Activated CD8-positive, alpha-beta memory T cell treated with anti-CD3 and anti-CD28 coated beads for 48 hours (primary cell): ENCODE results near the gene TPRG1L.

ENCODE experiments used
- DNase-seq, 3 experiments: peaks; one replicate each; pipeline ENCODE4 v3.0.0-alpha.2; 2020; ENCODE audit warnings: low read depth in 2 of 3, low spot score in 2 of 3

TPRG1L gene

DNA sequence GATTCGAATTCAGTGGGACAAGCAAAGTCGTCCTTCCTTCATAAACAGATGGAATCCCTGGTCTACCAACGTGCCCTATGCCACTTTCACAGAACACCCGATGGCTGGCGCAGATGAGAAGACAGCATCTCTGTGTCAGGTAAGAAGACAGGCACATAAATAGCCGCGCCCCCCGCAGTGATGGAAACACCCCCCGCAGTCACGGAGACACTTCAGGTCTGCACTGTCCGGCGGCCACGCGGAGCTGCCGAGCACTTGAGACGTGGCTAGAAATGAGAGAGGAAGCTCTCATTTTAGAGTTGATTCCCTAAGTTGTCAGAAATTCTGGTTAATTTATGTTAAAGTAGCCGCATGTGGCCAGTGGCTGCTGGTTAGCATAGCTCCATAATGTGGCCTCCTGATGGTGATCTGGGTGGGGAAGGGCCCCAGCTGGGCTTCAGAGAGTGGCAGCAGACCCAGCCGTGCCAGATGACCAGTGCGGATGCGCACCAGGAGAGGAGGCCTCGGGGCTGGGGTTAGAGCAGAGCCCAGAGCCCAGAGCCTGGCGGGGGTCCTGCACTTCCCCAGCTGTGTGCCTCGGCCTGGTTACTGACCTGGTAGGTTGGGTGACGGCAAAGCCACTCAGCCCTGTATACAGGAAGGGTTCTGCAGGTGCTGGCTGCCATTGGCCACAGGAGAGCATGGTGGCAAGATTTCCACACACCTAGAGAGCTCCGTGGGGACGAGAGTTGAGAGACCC is 2.9 kb downstream of the TPRG1L start:
- no peak for DNase-seq

DNA sequence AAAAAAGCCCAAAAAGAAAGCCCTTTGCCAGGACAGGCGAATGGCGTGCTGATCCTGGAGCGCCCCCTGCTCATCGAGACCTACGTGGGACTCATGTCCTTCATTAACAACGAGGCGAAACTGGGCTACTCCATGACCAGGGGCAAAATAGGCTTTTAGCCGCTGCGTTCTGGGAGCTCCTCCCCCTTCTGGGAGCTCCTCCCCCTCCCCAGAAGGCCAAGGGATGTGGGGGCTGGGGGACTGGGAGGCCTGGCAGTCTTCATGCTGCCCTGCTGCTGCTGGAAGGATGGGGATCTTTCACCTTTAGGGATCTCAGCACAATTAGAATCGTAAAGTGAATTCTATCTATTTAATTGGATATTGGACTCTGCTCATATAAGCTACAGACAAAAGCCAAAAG is 3.6 kb downstream of the TPRG1L start:
- no peak for DNase-seq

DNA sequence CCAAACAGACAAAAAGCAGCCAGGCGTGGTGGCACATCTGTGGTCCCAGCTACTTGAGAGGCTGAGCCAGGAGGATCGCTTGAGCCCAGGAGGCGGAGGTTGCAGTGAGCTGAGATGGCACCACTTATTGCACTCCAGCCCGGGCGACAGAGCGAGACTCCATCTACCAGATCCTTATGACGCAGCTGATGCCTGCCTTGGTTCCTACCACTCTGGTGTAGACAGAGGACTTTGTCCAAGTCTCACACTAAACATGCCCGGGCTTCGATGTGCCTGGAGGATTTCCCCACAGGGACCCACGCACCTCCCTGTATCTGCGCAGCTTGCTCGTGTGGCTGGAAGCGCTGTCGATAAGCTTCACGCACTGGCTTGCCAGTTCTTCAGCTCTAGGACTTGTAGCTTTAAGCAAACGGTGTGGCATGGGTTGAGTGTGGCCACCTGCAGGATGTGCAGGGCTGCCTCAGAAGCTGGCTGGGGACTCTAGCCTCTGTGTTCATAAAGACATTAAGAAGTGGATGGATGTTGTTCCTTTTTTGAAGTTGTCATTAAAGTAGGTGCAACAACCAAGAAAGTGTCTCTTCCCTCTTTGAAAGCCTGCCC is 4.8 kb downstream of the TPRG1L start:
- no peak for DNase-seq

DNA sequence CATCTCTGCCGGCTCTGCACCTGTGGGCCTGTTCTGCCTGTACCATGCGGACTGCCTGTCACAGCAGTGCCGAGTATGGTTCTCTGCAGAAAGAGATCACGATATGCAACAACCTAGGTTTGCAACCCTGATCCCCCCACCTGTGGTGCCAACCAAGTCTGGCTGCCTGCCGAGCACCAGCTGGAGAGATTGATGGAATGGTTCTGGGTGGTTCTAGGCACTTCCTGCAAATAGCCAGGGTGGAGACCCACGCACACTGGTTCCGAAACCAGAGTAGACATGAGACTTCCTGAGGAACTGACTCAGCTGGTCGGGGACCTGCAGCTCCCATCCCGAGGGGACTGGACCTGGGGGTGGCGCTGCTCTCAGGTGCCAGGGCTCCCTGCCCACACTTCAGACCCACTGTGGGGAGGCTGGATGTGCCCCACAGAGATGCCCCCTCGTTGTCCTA is 5.4 kb downstream of the TPRG1L start:
- DNase-seq: no peak

DNA sequence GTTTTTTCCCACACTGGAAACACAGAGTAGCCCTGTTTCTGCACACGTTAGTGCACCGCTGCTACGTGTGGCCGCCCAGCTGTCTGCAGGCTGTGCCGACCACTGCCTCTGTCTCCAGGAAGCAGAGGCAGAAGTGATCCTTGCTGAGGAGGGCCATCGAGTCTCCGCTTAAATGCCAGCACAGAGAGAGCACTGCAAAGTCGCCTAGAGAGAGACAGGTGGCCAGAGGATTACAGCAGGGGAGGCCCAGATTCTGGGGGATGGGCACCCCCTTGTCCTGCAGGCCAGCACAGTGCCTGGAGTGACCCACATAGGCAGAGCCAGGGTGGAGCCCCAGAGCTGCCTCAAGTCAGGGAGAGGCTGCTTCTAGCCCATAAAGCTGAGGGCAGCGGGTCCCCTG is 6.1 kb downstream of the TPRG1L start:
- no peak for DNase-seq

DNA sequence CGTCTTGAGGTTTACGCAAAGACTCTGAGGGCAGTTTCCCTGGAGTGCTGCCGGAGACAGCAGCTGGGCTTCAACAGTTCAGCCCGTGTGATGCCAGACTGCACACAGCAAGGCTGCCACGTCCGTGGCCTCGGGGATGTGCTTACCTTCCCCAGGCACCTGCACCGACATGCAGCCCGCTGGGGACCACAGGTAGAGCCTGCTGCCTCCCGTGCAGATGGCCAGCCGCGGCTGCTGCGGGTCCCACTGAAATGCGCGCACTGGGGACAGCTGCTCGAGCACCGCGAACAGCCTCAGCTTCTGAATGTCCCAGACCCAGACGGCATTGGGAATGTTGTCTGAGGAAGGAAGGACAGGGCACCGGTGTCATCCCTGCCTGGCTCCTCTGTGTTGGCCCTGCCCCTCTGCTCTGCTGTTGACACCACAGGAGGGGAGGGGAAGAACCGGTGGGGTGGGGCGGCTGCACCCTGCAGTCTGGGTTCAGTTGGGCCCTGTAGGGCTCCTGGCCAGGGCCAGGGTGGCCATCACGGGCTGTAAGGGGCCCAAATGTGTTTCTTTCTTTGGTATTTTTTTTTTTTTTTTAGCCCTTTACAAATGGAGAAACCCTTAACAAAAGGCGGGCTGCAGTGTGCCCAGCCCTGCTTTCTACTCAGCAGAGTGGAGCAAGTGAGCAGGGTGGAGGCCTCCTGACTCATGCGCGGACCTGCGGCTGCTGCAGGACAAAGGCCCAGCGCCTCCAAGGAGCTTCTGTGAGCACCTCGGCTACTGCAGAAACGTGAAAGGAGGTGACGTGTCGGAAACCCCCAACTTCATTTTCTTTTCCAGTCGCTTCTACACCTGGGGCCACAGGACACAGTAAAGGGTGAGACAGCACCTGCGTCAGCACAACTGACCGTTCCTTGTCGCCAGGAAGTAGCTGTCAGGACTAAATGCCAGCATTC is 6.8 kb downstream of the TPRG1L start:
- no peak for DNase-seq

DNA sequence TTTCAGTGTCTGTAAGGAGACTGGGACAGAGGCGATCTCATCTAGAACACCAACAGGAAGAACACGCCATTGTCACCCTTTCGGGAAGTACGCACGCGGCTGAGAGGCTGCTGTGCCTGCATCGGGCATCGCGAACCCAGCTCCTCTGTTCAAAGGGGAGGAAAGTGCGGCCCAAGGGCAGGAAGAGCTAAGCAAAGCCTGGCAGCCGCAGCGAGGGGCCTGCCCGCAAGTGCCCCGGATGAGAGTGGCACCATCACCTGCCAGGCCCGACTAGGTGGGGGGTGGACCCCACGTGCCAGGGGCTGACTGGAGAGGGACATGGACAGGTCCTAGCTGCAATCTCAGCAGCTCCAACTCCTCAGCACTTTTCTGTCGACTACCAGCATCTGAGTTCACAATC is 7.5 kb downstream of the TPRG1L start:
- no peak for DNase-seq

DNA sequence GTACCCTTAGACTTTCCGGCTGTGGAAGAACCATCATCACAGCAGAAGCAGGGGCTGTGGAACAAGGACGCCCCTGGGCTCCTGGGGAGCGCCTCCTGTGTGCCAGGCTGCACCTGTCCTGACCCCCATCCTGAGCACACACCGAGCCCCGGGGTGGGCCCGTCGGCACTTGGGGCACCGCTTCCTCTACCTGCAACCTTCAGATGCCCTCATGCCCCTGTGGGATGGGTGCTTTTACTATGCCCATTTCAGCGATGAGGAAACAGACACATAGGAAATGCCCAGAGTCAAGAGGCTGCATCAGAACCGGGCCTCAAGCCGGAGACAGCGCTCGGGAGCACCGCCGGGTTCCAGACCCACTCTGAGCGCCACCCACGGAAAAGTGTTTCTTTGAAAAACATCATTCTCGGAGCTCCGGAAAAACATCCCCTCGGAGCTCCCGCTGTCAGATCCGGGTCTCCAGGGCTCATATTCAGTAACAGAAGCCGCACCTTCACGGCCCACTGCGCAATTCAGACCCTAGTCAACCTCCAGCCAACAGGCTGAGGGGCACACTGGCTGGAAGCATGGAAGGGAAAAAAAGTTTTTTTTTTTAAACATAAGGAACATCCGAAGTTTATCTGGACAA is 8.0 kb downstream of the TPRG1L start:
- no peak for DNase-seq

DNA sequence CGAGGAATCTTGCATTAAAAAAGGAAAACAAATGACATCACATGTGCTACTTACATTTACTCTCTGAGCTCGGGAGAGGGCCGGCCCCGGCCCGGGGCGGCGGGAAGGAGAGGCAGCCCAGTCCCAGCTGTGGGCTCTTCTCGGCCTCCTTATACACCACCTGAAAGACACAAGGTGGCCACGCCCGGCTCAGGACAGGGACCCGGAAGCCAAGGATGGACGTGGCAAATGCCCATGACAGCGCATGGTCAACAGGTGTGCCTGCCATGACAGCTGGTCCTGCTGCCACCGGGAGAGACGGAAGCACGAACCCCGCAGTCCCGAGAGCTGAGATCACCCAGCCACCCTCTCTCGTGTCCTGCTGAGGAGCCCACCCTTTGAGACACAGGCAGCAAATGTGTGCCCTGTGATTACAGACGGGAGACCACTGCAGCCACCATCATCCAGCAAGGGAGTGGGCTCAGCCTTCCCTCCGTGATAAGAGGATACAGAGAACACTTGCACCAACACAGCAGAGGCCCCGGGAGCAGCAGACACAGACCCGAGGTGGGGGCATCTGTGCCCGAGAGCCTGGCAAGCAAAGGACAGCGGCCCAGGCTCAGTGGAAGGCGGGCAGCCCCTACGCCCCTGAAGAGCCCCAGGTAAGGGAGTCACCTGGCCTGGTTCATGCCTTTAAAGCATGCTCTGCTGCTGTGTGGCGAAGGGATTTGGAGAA is 8.7 kb downstream of the TPRG1L start:
- DNase-seq: no peak

DNA sequence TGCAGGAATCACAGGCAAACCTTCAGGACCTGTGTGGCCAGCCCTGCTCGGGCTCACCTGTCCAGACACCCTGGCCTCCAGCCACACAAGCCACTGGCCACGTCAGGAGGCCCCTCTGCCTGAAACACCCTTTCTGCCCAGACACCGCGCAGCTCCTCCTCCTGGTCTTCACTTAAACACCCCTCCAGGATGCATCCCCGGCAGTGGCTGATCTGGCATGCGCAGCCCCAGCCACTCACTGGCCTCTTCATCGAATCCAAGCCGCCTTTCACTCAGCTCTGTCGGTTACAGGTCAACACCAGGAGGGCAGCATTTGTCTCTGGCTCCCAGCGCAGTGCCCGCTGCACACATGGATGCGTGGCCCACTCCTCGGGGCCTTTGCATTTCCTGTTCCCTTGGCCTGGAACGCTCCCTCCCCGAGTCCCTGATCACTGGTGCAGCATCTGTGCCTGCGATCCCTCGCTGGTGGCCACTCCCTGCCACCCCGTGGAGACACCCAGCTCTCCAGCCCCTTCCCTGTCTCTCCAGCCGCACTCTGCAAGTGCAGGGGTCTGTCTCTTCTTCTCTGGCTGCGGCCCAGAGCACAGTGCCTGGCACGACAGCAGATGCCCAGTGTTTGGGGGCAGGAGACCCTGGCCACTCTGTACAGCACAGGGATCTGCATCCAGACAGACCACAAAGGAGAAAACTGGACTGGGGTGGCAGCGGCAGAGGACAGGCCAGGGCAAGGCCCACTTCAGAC is 9.4 kb downstream of the TPRG1L start:
- DNase-seq: no peak

DNA sequence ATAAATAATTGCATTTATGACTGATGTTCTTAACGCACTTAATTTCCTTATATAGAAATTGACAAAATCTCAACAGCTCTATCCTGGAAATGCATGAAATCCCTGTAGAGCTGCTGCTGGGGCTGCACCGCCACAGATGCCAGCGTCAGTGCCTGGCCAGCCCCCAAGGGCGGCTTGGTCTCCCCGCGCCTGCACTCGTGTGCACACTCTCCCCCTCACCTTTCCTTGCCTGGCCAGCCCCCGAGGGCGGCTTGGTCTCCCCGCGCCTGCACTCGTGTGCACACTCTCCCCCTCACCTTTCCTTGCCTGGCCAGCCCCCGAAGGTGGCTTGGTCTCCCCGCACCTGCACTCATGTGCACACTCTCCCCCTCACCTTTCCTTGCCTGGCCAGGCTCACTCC is 11.3 kb downstream of the TPRG1L start:
- no peak for DNase-seq

DNA sequence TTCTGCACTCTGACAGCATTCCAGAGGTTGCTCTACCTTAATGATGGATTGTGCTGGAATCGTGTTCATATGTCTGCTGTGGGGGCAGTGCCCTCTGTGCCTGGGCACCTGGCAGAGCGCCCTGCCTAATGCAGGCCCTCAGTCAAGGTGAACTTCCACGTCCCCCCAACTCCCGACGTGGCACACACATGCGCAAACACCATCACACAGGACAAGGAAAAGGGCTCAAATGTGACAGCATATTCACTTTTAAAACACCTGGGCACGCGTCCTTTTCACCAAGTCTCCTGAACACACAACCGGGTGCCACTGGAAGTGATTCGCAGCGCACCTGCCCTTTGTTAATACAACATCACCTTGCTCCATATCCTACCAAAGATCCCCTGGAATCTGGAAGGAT is 11.7 kb downstream of the TPRG1L start:
- DNase-seq: no peak

DNA sequence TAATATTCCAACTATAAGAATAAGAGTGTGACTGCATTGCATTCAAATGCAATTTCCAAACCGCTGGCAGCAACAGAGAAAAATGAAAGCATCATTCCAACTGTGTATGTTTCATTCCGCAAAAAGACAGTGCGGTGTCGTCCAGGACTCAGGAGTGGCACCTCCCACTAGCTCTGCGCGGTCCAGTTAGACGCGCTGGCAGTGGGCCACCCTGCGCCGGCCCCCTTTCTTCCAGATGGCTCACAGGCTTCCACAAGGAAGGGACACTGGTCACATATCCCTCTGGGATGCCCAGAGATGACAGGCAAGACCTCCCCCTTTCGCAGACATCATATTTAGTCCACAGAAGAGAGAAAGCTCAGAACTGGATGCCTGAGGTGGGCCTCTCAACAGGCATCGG is 13.2 kb downstream of the TPRG1L start:
- DNase-seq: no peak

DNA sequence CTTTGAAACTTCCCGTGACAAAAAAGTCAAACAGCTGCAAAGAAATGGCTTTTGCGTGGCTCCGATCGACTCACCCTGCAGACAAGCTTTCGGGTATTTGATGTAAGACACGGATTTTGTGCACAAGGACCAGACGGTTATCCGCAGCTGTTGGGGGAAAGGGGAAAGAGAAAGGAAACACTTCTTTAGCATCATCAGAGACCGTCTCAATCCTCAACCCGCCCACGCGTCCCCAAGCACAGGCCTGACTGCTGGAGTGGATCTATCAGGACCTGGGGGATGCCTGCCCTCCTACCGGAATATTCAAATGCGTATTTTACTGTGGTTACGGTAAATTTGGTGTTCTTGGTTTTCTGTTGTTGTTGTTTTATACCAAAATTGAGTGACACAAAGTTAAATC is 13.9 kb downstream of the TPRG1L start:
- DNase-seq: no peak

DNA sequence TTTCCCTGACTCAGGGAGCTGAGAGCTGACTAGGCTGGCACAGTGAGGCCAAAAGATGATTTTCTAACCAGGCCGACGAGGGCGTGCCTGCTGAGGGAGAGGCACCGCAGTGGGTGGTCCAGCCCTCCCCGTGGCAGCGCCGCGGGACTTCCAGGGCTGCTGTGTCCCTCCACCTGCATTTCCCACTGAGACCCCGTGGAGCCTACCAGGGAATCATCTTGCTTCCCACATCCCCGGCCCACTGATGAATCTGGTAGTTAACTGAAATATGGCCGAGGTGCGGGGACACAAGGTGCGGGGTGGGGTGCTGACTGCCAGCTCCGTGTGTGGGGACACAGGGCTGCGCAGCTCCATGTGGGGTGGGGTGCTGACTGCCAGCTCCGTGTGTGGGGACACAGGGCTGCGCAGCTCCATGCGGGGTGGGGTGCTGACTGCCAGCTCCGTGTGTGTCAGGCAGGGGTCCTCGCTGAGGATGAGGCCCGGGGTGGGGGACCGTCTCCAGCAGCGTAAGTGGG is 14.6 kb downstream of the TPRG1L start:
- no peak for DNase-seq

DNA sequence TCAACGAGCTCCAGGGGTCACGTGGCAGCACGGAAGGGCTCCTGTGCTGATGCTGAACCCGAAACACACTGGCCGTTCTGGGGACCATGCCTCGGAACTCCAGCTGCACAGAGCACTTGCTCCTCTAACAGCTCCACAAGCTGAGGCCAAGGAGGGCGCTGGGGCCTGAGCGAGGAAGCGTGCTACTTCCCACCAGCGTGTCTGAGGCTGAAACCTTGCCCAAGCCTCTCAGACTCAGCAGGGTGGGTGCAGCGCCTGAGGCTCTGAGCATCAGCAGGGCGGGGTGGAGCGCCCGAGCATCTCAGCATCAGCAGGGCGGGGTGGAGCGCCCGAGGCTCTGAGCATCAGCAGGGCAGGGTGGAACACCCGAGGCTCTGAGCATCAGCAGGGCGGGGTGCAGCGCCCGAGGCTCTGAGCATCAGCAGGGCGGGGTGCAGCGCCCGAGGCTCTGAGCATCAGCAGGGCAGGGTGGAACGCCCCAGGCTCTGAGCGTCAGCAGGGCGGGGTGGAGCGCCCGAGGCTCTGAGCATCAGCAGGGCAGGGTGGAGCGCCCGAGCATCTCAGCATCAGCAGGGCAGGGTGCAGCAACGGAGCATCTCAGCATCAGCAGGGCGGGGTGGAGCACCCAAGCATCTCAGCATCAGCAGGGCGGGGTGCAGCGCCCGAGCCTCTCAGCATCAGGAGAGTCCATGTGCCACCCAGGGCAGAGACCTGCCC is 15.5 kb downstream of the TPRG1L start:
- no peak for DNase-seq

DNA sequence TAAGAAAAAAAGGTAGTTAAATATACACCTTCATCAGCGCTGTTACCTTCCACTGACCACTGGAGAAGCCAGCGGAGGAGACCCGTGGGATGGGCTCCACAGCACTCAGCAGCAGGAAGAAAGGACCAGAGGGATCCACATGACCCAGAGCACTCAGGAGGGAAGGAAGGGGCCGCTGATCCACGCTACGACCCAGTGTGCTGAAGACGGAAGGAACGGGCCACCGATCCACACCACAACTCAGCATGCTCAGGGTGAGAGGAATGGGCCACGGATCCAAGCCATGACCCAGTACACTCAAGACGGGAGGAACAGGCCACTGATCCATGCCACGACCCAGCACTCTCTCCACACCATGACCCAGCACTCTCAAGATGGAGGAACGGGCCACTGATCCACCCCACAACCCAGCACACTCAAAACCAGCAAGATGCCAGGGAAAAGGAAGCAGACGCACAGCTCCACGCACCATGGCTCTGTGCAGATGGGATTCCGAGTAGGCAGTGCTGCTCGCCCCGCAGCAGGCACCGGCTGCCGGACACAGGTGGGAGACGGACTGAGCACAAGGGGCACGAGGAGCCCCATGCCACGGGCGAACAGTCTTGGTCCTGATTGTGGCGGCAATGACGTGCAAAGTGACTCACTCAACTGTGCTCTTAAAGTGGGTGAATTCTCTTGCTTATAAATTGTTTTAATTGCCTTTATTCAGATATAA is 16.4 kb downstream of the TPRG1L start:
- no peak for DNase-seq

DNA sequence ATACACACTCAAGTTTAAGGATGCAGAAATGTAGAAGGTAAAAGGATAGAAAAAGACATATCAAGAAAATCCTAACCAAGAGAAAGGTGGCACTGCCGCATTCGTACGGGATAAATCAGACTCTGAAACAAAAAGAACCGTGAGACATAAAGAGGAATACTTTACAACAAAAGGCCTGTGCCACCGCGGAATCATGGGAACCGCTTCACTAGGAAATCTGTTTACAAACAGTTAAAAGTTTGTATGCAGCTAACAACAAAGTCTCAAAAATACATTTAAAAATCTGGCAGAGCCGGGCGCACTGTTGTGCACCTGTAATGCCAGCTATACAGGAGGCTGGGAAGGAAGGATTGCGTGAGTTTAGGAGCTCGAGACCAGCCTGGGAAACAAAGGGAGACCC is 17.0 kb downstream of the TPRG1L start:
- no peak for DNase-seq
